Astrocyte (in vitro differentiated cells and primary cell): ENCODE results near the gene KDM2B. TPM values are rescaled to one million over a fixed set of nuclear protein-coding genes. Genes with fewer than 3 reads are reported as not detected.

Experiments used
- DNase-seq: peaks from one replicate; pipeline ENCODE4 v3.0.0-alpha.2; 2010; ENCODE audit warnings: low read depth
- FAIRE-seq: peaks from 2 replicates; lab custom pipeline; 2011; peaks lifted over from hg19 to GRCh38; lab: Jason Lieb, UNC
- H2AFZ ChIP-seq: 2 replicates; pipeline ENCODE4 v1.6.0; 2012; ENCODE audit warnings: low read depth, low read length, inconsistent platforms
- H3K27ac ChIP-seq: 2 replicates; pipeline ENCODE4 v1.5.1; 2011; ENCODE audit warnings: low read depth, low read length, inconsistent platforms
- H3K27me3 ChIP-seq: 2 replicates; pipeline ENCODE4 v1.6.0; 2011; ENCODE audit warnings: low read length, inconsistent platforms; ENCODE audit not compliant: insufficient read depth
- H3K36me3 ChIP-seq: 2 replicates; pipeline ENCODE4 v1.5.1; 2011; ENCODE audit warnings: low read length, inconsistent platforms; ENCODE audit not compliant: insufficient read depth
- H3K4me1 ChIP-seq: 2 replicates; pipeline ENCODE4 v1.5.1; 2011; ENCODE audit warnings: low read length, inconsistent platforms; ENCODE audit not compliant: insufficient read depth
- H3K4me2 ChIP-seq: 2 replicates; pipeline ENCODE4 v1.6.0; 2012; ENCODE audit warnings: low read length, inconsistent platforms
- H3K4me3 ChIP-seq: 2 replicates; pipeline ENCODE4 v1.5.1; 2011; ENCODE audit warnings: low read depth, mild to moderate bottlenecking, low read length, inconsistent platforms; ENCODE audit not compliant: insufficient read depth
- H3K79me2 ChIP-seq: 2 replicates; pipeline ENCODE4 v1.6.0; 2012; ENCODE audit warnings: mild to moderate bottlenecking, low read length, inconsistent platforms; ENCODE audit not compliant: insufficient read depth
- H3K9ac ChIP-seq: 2 replicates; pipeline ENCODE4 v1.6.0; 2012; ENCODE audit warnings: mild to moderate bottlenecking, low read length, inconsistent platforms
- H3K9me3 ChIP-seq: 2 replicates; pipeline ENCODE4 v1.5.1; 2012; ENCODE audit warnings: low read depth, mild to moderate bottlenecking, low read length, inconsistent platforms; ENCODE audit not compliant: insufficient read depth
- H4K20me1 ChIP-seq: 2 replicates; pipeline ENCODE4 v1.6.0; 2012; ENCODE audit warnings: low read length, inconsistent platforms; ENCODE audit not compliant: insufficient read depth
- H3K27ac Mint-ChIP-seq: one replicate; pipeline ENCODE4 v1.8.0; 2021; ENCODE audit warnings: mild to moderate bottlenecking, mixed read lengths; ENCODE audit not compliant: unreplicated experiment
- H3K27me3 Mint-ChIP-seq: one replicate; pipeline ENCODE4 v1.8.0; 2021; ENCODE audit warnings: low read depth, mixed read lengths; ENCODE audit not compliant: unreplicated experiment
- H3K36me3 Mint-ChIP-seq: one replicate; pipeline ENCODE4 v1.8.0; 2021; ENCODE audit warnings: low read depth, mixed read lengths; ENCODE audit not compliant: unreplicated experiment
- H3K4me1 Mint-ChIP-seq: one replicate; pipeline ENCODE4 v1.8.0; 2021; ENCODE audit warnings: low read depth, mixed read lengths; ENCODE audit not compliant: unreplicated experiment
- H3K4me3 Mint-ChIP-seq: one replicate; pipeline ENCODE4 v1.8.0; 2021; ENCODE audit warnings: mild to moderate bottlenecking, moderate library complexity, mixed read lengths; ENCODE audit not compliant: unreplicated experiment
- H3K9me3 Mint-ChIP-seq: one replicate; pipeline ENCODE4 v1.8.0; 2021; ENCODE audit warnings: mild to moderate bottlenecking, mixed read lengths; ENCODE audit not compliant: unreplicated experiment
- CTCF ChIP-seq: IDR thresholded peaks from 2 replicates; pipeline ENCODE4 v1.5.1; 2011; ENCODE audit warnings: low read depth, mild to moderate bottlenecking, inconsistent platforms, low read length, moderate library complexity; ENCODE audit not compliant: insufficient read depth
- EZH2 ChIP-seq: IDR thresholded peaks from 2 replicates; pipeline ENCODE4 v1.6.1; 2012; ENCODE audit warnings: mild to moderate bottlenecking, low read length, inconsistent platforms; ENCODE audit not compliant: insufficient read depth
- total RNA-seq: library from RNA; stranded (reverse); gene quantifications from 2 replicates; pipeline ENCODE4 v1.2.1, GENCODE V29; 2021

KDM2B gene
- total RNA-seq, 1 donor from 2014 or later, result 23.4 TPM

DNA sequence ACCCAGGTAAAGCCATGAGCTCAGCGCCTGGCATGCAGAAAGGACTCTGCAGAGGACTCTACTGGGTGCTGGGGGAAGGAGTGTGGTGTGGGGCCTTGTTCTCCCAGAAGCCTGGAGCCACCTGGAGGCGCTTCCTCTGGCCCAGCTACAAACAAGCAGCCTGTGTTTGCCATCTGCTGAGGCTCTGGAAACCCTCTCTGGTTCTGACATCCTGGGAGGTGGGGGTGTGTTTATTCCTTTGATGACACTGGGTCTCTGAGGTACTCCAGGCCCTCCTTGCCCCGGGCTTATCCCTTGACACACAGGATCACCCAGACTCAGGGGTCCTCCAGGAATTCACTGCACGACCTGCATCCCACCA, 136.0 kb downstream of the KDM2B start:
- no peaks in the 10 kb centered on the region for H3K4me1 Mint-ChIP-seq
- H3K4me3 Mint-ChIP-seq, result no peak overlapping the region
- no peaks in the 10 kb centered on the region for H3K9me3 Mint-ChIP-seq
- H3K36me3 Mint-ChIP-seq, result peaks cover 12% of the 10 kb centered on the region
- H4K20me1 ChIP-seq, result peaks cover 26% of the 10 kb centered on the region
- no peaks in the 10 kb centered on the region for H3K27me3 Mint-ChIP-seq
- no peak overlapping the region for H3K27ac Mint-ChIP-seq
- H3K4me1 ChIP-seq, result no peaks in the 10 kb centered on the region
- no peak overlapping the region for H2AFZ ChIP-seq
- DNase-seq (no peak), FAIRE-seq (no peak)
- peaks cover 5% of the 10 kb centered on the region for H3K36me3 ChIP-seq
- H3K27ac ChIP-seq, result no peak overlapping the region
- no peak overlapping the region for H3K4me3 ChIP-seq
- no peaks in the 10 kb centered on the region for H3K9me3 ChIP-seq
- H3K79me2 ChIP-seq, result peaks cover 11% of the 10 kb centered on the region
- no peaks in the 10 kb centered on the region for H3K27me3 ChIP-seq
- no peak for TF ChIP-seq EZH2
- TF ChIP-seq CTCF, result no peak
- H3K9ac ChIP-seq, result no peak overlapping the region
- no peak overlapping the region for H3K4me2 ChIP-seq

GRCh38 chr12:121443911-121444841, 136.6 kb downstream of the KDM2B start:
- Mint-ChIP-seq H3K27me3 (no peaks in the 10 kb centered on the region), H3K4me1 (no peaks in the 10 kb centered on the region), H3K9me3 (no peaks in the 10 kb centered on the region), H3K27ac (no peak overlapping the region), H3K4me3 (no peak overlapping the region), H3K36me3 (peaks cover 14% of the 10 kb centered on the region)
- H3K9ac ChIP-seq, result no peak overlapping the region
- DNase-seq (no peak), FAIRE-seq (no peak)
- H3K36me3 ChIP-seq, result peaks cover 5% of the 10 kb centered on the region
- H3K27ac ChIP-seq, result no peak overlapping the region
- H3K4me2 ChIP-seq, result no peak overlapping the region
- H3K27me3 ChIP-seq, result no peaks in the 10 kb centered on the region
- peaks cover 21% of the 10 kb centered on the region for H4K20me1 ChIP-seq
- TF ChIP-seq CTCF (no peak), EZH2 (no peak)
- H3K9me3 ChIP-seq, result no peaks in the 10 kb centered on the region
- no peak overlapping the region for H2AFZ ChIP-seq
- H3K4me1 ChIP-seq, result no peaks in the 10 kb centered on the region
- H3K79me2 ChIP-seq, result peaks cover 5% of the 10 kb centered on the region
- no peak overlapping the region for H3K4me3 ChIP-seq
